Measurements from ENCODE around the gene ELF3.

- TF ChIP-seq POLR2AphosphoS5 (IDR thresholded peaks at IDR 0.05) (no peak), CTCF (IDR thresholded peaks at IDR 0.05) (no peak), POLR2A (IDR thresholded peaks at IDR 0.05) (no peak)
Observed at GRCh38 chr1:202014060-202014459, 3.7 kb downstream of the ELF3 start.
